Caco-2 (cell line): ENCODE data around the gene GPR4. TPM values are rescaled to one million over a fixed set of nuclear protein-coding genes. Genes with fewer than 3 reads are reported as not detected.

ENCODE experiments used
- Bru-seq: library from RNA; stranded (reverse); fragments of 400-500 nt; gene quantifications from one replicate; lab custom pipeline; 2021; lab: Mats Ljungman, UMichigan
- BruChase-seq, 2 experiments: library from RNA; stranded (reverse); fragments of 400-500 nt; gene quantifications; one replicate each; lab custom pipeline; 2021; lab: Mats Ljungman, UMichigan
- BruUV-seq: library from RNA; stranded (reverse); fragments of 400-500 nt; replicated peaks from 2 replicates; lab custom pipeline; 2021; lab: Mats Ljungman, UMichigan
- CTCF ChIA-PET: fragments of 300-600 bp; sonication (Branson Sonifier 250); formaldehyde crosslinking; loops from one replicate; lab custom pipeline; 2022; ENCODE audit warnings: antibody characterized with exemption; lab: Charles Lee
- POLR2A ChIA-PET: fragments of 300-600 bp; sonication (Branson Sonifier 250); formaldehyde crosslinking; loops from one replicate; lab custom pipeline; 2022; ENCODE audit warnings: antibody characterized with exemption; lab: Charles Lee
- DNase-seq, 2 experiments: peaks; one replicate each; pipeline versions ENCODE4 v3.0.0 to v3.0.0-alpha.2; 2020 to 2022
- H3K27me3 ChIP-seq: replicated peaks from 2 replicates; pipeline ENCODE4 v1.6.0; 2011; ENCODE audit warnings: low read length; ENCODE audit not compliant: control insufficient read depth, insufficient read depth
- H3K36me3 ChIP-seq: 2 replicates; pipeline ENCODE4 v1.5.1; 2011; ENCODE audit warnings: low read length; ENCODE audit not compliant: control insufficient read depth, insufficient read depth
- H3K4me1 ChIP-seq: fragments of 250-450 bp; sonication (Bioruptor Pico); 2 replicates; pipeline ENCODE4 v1.5.1; 2020; ENCODE audit warnings: mild to moderate bottlenecking
- H3K4me3 ChIP-seq: 2 replicates; pipeline ENCODE4 v1.5.1; 2011; ENCODE audit warnings: low read depth, mild to moderate bottlenecking, control low read depth, low read length
- H3K9me3 ChIP-seq: fragments of 250-450 bp; sonication (Bioruptor Pico); 2 replicates; pipeline ENCODE4 v1.5.1; 2020; ENCODE audit warnings: mild to moderate bottlenecking, moderate library complexity
- H3K27ac Mint-ChIP-seq: one replicate; pipeline ENCODE4 v1.8.0; 2022; ENCODE audit warnings: mixed read lengths; ENCODE audit not compliant: unreplicated experiment
- H3K27me3 Mint-ChIP-seq: one replicate; pipeline ENCODE4 v1.8.0; 2022; ENCODE audit warnings: mixed read lengths; ENCODE audit not compliant: insufficient read depth, unreplicated experiment
- H3K36me3 Mint-ChIP-seq: one replicate; pipeline ENCODE4 v1.8.0; 2022; ENCODE audit warnings: mild to moderate bottlenecking, mixed read lengths; ENCODE audit not compliant: insufficient read depth, unreplicated experiment
- H3K4me1 Mint-ChIP-seq: one replicate; pipeline ENCODE4 v1.8.0; 2022; ENCODE audit warnings: low read depth, mixed read lengths; ENCODE audit not compliant: unreplicated experiment
- H3K4me3 Mint-ChIP-seq: one replicate; pipeline ENCODE4 v1.8.0; 2022; ENCODE audit warnings: mild to moderate bottlenecking, moderate library complexity, mixed read lengths; ENCODE audit not compliant: unreplicated experiment
- H3K9me3 Mint-ChIP-seq: one replicate; pipeline ENCODE4 v1.8.0; 2022; ENCODE audit warnings: mixed read lengths; ENCODE audit not compliant: unreplicated experiment
- CTCF ChIP-seq, 2 experiments: fragments of 200-600 bp in 1 of 2; IDR thresholded peaks; 1 replicate in 1 of 2; 2 replicates in 1 of 2; pipeline versions ENCODE4 v1.5.1 to v1.8.0; 2011 to 2022; ENCODE audit warnings: antibody characterized with exemption in 1 of 2, control low read depth in 1 of 2, inconsistent platforms in 1 of 2, low read depth in 1 of 2, low read length in 1 of 2, mild to moderate bottlenecking in 1 of 2, moderate library complexity in 1 of 2; ENCODE audit not compliant: insufficient read depth in 1 of 2, severe bottlenecking in 1 of 2, unreplicated experiment in 1 of 2
- intact Hi-C: fragments of 100-400 bp; cut with micrococcal nuclease; formaldehyde crosslinking; loops from one replicate; pipeline ENCODE4 v1.10.0; 2022; ENCODE audit not compliant: unreplicated experiment
- long read RNA-seq: library from polyadenylated mRNA; stranded (forward); transcript quantifications from one replicate; pipeline ENCODE4 v2.0.0, GENCODE V29; 2022
- total RNA-seq: library from RNA; stranded (reverse); gene quantifications from 2 replicates; pipeline ENCODE4 v1.2.3, GENCODE V29; 2022

GPR4 gene
- total RNA-seq (not detected in 2 replicates), Bru-seq, nascent RNA (not detected), BruChase-seq, experiment 1, labeled RNA remaining after a 2-hour chase (percentile 14 among the genes with signal in this experiment), BruChase-seq, experiment 2, labeled RNA remaining after a 6-hour chase (percentile 16 among the genes with signal in this experiment)
- long read RNA-seq: 0 reads

- H3K36me3 ChIP-seq: no peaks in the 10 kb centered on the region
- H3K9me3 ChIP-seq: no peaks in the 10 kb centered on the region
- Mint-ChIP-seq H3K27me3 (peaks cover 37% of the 10 kb centered on the region), H3K27ac (no peak within 1 kb of the TSS), H3K9me3 (no peaks in the 10 kb centered on the region), H3K36me3 (peaks cover 4% of the 10 kb centered on the region), H3K4me3 (peak within 1 kb of the TSS; percentile 71), H3K4me1 (peaks cover 19% of the 10 kb centered on the region)
- peak; percentile 50 to 72 for DNase-seq
- no peak for TF ChIP-seq CTCF (IDR thresholded peaks at IDR 0.05; ENCODE audit: insufficient read depth in 1 of 2, low read depth in 1 of 2, low read length in 1 of 2, severe bottlenecking in 1 of 2, unreplicated experiment in 1 of 2)
- ChIA-PET POLR2A (no interaction called here), CTCF (no interaction called here)
- intact Hi-C loops: no loop called here
- BruUV-seq: no TSS peak
- H3K4me3 ChIP-seq: peak within 1 kb of the TSS; percentile 17; the same call in 1 of the 2 replicates
- H3K27me3 ChIP-seq: peaks cover 2% of the 10 kb centered on the region; the same call in 1 of the 2 replicates
- H3K4me1 ChIP-seq: no peaks in the 10 kb centered on the region; the same call in 1 of the 2 replicates
Observed at GRCh38 chr19:45601524-45602374, at the start of gene GPR4. GPR4 (minus strand) TSS chr19:45602212; CDS start chr19:45591866, 10,346 bp downstream.

GRCh38 chr19:45650722-45651121 is 48.7 kb upstream of the GPR4 start:
- H3K9me3 Mint-ChIP-seq: no peaks in the 10 kb centered on the region
- TF ChIP-seq CTCF (IDR thresholded peaks at IDR 0.05; ENCODE audit: insufficient read depth in 1 of 2, low read depth in 1 of 2, low read length in 1 of 2, severe bottlenecking in 1 of 2, unreplicated experiment in 1 of 2): no peak
- H3K27me3 Mint-ChIP-seq: no peaks in the 10 kb centered on the region
- POLR2A ChIA-PET: no interaction called here
- BruUV-seq: no TSS peak
- no peak overlapping the region for H3K27ac Mint-ChIP-seq
- Histone ChIP-seq H3K9me3 (no peaks in the 10 kb centered on the region), H3K27me3 (no peaks in the 10 kb centered on the region), H3K4me3 (no peak overlapping the region), H3K4me1 (no peaks in the 10 kb centered on the region), H3K36me3 (no peaks in the 10 kb centered on the region)
- no peak overlapping the region for H3K4me3 Mint-ChIP-seq
- no peaks in the 10 kb centered on the region for H3K4me1 Mint-ChIP-seq
- CTCF ChIA-PET: interaction anchor here (0.7 to 1.7 kb wide), 3 partner anchors 9 to 166 kb away, joined by 3 to 6 read pairs (median 5); no protein-coding TSS in a partner anchor
- intact Hi-C loops: no loop called here
- peaks cover 4% of the 10 kb centered on the region for H3K36me3 Mint-ChIP-seq
- no peak for DNase-seq

GRCh38 chr19:45646345-45646698 is 44.3 kb upstream of the GPR4 start:
- CTCF ChIA-PET: interaction anchor here (0.6 to 0.7 kb wide), 2 partner anchors 124 to 1248 kb away, joined by 5 to 6 read pairs; no protein-coding TSS in a partner anchor
- BruUV-seq: no TSS peak
- H3K4me1 ChIP-seq: peaks cover 12% of the 10 kb centered on the region
- no peak for DNase-seq
- Mint-ChIP-seq H3K4me1 (peaks cover 10% of the 10 kb centered on the region), H3K27ac (no peak overlapping the region), H3K9me3 (no peaks in the 10 kb centered on the region), H3K27me3 (no peaks in the 10 kb centered on the region), H3K4me3 (no peak overlapping the region), H3K36me3 (peaks cover 17% of the 10 kb centered on the region)
- TF ChIP-seq CTCF (IDR thresholded peaks at IDR 0.05; ENCODE audit: insufficient read depth in 1 of 2, low read depth in 1 of 2, low read length in 1 of 2, severe bottlenecking in 1 of 2, unreplicated experiment in 1 of 2): no peak
- no peak overlapping the region for H3K4me3 ChIP-seq
- POLR2A ChIA-PET: interaction anchor here (0.7 to 1.1 kb wide), 2 partner anchors 20 to 31 kb away, joined by 3 to 7 read pairs; no protein-coding TSS in a partner anchor
- H3K9me3 ChIP-seq: no peaks in the 10 kb centered on the region
- no peaks in the 10 kb centered on the region for H3K36me3 ChIP-seq
- H3K27me3 ChIP-seq: no peaks in the 10 kb centered on the region
- intact Hi-C loops: loop anchor here (10.0 kb wide), 1 partner anchor 152 kb away; the partner anchor contains the start of genes PPM1N and RTN2
